Measurements from ENCODE around the gene CDYL.
A peak's percentile ranks its signal among the peaks of the same experiment; 100 is the strongest.

CDYL gene

GRCh38 chr6:4890191-4890590 is 114.0 kb downstream of the CDYL start:
- Histone ChIP-seq H3K4me2 (peak overlapping the region; percentile 91), H4K20me1 (peaks cover 38% of the 10 kb centered on the region), H3K27ac (peak overlapping the region; percentile 78), H3K27me3 (no peaks in the 10 kb centered on the region), H3K4me1 (peaks cover 79% of the 10 kb centered on the region), H3K9ac (peak overlapping the region; percentile 71), H3K4me3 (peak overlapping the region; percentile 59), H3K36me3 (peaks cover 28% of the 10 kb centered on the region), H3K9me3 (peaks cover 9% of the 10 kb centered on the region; the same call in 1 of the 2 replicates)
- TF ChIP-seq Cebpa-rat (IDR thresholded peaks at IDR 0.05), result no peak

GRCh38 chr6:4890627-4891026 is 114.4 kb downstream of the CDYL start:
- peak overlapping the region; percentile 78 for H3K27ac ChIP-seq
- H4K20me1 ChIP-seq, result peaks cover 34% of the 10 kb centered on the region; the same call in 1 of the 2 replicates
- H3K4me1 ChIP-seq, result peaks cover 78% of the 10 kb centered on the region
- peak overlapping the region; percentile 71 for H3K9ac ChIP-seq
- TF ChIP-seq Cebpa-rat (IDR thresholded peaks at IDR 0.05), result no peak
- H3K9me3 ChIP-seq, result peaks cover 9% of the 10 kb centered on the region; the same call in 1 of the 2 replicates
- peaks cover 28% of the 10 kb centered on the region for H3K36me3 ChIP-seq
- no peaks in the 10 kb centered on the region for H3K27me3 ChIP-seq
- H3K4me2 ChIP-seq, result peak overlapping the region; percentile 91
- peak overlapping the region; percentile 59 for H3K4me3 ChIP-seq

- peaks cover 29% of the 10 kb centered on the region; the same call in 1 of the 2 replicates for H4K20me1 ChIP-seq
Observed at GRCh38 chr6:4891141-4891540, 114.9 kb downstream of the CDYL start.

GRCh38 chr6:4892785-4893485 is 116.7 kb downstream of the CDYL start:
- Histone ChIP-seq H3K4me2 (peak overlapping the region; percentile 91), H3K27ac (peak overlapping the region; percentile 78), H3K9me3 (no peaks in the 10 kb centered on the region), H3K9ac (peak overlapping the region; percentile 57; the same call in 1 of the 2 replicates), H4K20me1 (peaks cover 27% of the 10 kb centered on the region; the same call in 1 of the 2 replicates), H3K27me3 (no peaks in the 10 kb centered on the region), H3K4me1 (peaks cover 92% of the 10 kb centered on the region), H3K4me3 (no peak overlapping the region), H3K36me3 (peaks cover 28% of the 10 kb centered on the region)
- TF ChIP-seq Cebpa-rat (IDR thresholded peaks at IDR 0.05), result no peak

More at GRCh38 chr6:4891141-4891540, 114.9 kb downstream of the CDYL start:
- Histone ChIP-seq H3K27ac (peak overlapping the region; percentile 78), H3K36me3 (peaks cover 28% of the 10 kb centered on the region), H3K9ac (peak overlapping the region; percentile 71; the same call in 1 of the 2 replicates), H3K4me3 (peak overlapping the region; percentile 59), H3K9me3 (peaks cover 8% of the 10 kb centered on the region; the same call in 1 of the 2 replicates), H3K4me1 (peaks cover 78% of the 10 kb centered on the region), H3K4me2 (peak overlapping the region; percentile 91), H3K27me3 (no peaks in the 10 kb centered on the region)
- TF ChIP-seq Cebpa-rat (IDR thresholded peaks at IDR 0.05), result no peak

GRCh38 chr6:4894049-4894448 is 117.8 kb downstream of the CDYL start:
- no peak for TF ChIP-seq Cebpa-rat (IDR thresholded peaks at IDR 0.05)
- Histone ChIP-seq H3K4me3 (no peak overlapping the region), H3K27me3 (no peaks in the 10 kb centered on the region), H3K9me3 (peaks cover 1% of the 10 kb centered on the region), H3K27ac (0 out of 2 replicates have a peak overlapping the region, but pooled peaks have one; percentile 78), H4K20me1 (peaks cover 21% of the 10 kb centered on the region; the same call in 1 of the 2 replicates), H3K36me3 (peaks cover 29% of the 10 kb centered on the region), H3K9ac (no peak overlapping the region), H3K4me2 (peak overlapping the region; percentile 91), H3K4me1 (peaks cover 93% of the 10 kb centered on the region)

- Histone ChIP-seq H3K27ac (peak overlapping the region; percentile 69), H3K36me3 (peaks cover 38% of the 10 kb centered on the region), H3K9me3 (peaks cover 10% of the 10 kb centered on the region), H3K4me2 (peak overlapping the region; percentile 75), H3K4me1 (peaks cover 92% of the 10 kb centered on the region), H3K4me3 (peak overlapping the region; percentile 18; the same call in 1 of the 2 replicates), H4K20me1 (peaks cover 12% of the 10 kb centered on the region; the same call in 1 of the 2 replicates), H3K9ac (peak overlapping the region; percentile 38), H3K27me3 (no peaks in the 10 kb centered on the region)
- no peak for TF ChIP-seq Cebpa-rat (IDR thresholded peaks at IDR 0.05)
Observed at GRCh38 chr6:4895971-4896370, 119.8 kb downstream of the CDYL start.

GRCh38 chr6:4896401-4896800 is 120.2 kb downstream of the CDYL start:
- no peak for TF ChIP-seq Cebpa-rat (IDR thresholded peaks at IDR 0.05)
- peaks cover 10% of the 10 kb centered on the region for H3K9me3 ChIP-seq
- H3K9ac ChIP-seq, result peak overlapping the region; percentile 38
- peak overlapping the region; percentile 69 for H3K27ac ChIP-seq
- peaks cover 38% of the 10 kb centered on the region for H3K36me3 ChIP-seq
- H3K4me2 ChIP-seq, result peak overlapping the region; percentile 75
- peaks cover 92% of the 10 kb centered on the region for H3K4me1 ChIP-seq
- H4K20me1 ChIP-seq, result peaks cover 8% of the 10 kb centered on the region; the same call in 1 of the 2 replicates
- H3K4me3 ChIP-seq, result peak overlapping the region; percentile 18; the same call in 1 of the 2 replicates
- no peaks in the 10 kb centered on the region for H3K27me3 ChIP-seq

- peaks cover 92% of the 10 kb centered on the region for H3K4me1 ChIP-seq
- no peaks in the 10 kb centered on the region for H3K27me3 ChIP-seq
- H3K4me2 ChIP-seq, result peak overlapping the region; percentile 75
- peaks cover 10% of the 10 kb centered on the region for H3K9me3 ChIP-seq
- H3K36me3 ChIP-seq, result peaks cover 27% of the 10 kb centered on the region
- 0 out of 2 replicates have a peak overlapping the region, but pooled peaks have one; percentile 26 for H3K4me3 ChIP-seq
- no peak overlapping the region for H3K9ac ChIP-seq
- TF ChIP-seq Cebpa-rat (IDR thresholded peaks at IDR 0.05), result no peak
- H3K27ac ChIP-seq, result peak overlapping the region; percentile 58; the same call in 1 of the 2 replicates
- no peaks in the 10 kb centered on the region; the same call in 1 of the 2 replicates for H4K20me1 ChIP-seq
Observed at GRCh38 chr6:4899249-4900034, 123.2 kb downstream of the CDYL start.

GRCh38 chr6:4901386-4902061 is 125.3 kb downstream of the CDYL start:
- H3K4me1 ChIP-seq, result peaks cover 99% of the 10 kb centered on the region
- no peak for TF ChIP-seq Cebpa-rat (IDR thresholded peaks at IDR 0.05)
- H3K27me3 ChIP-seq, result no peaks in the 10 kb centered on the region
- H3K4me3 ChIP-seq, result 0 out of 2 replicates have a peak overlapping the region, but pooled peaks have one; percentile 3
- peaks cover 10% of the 10 kb centered on the region for H3K9me3 ChIP-seq
- peak overlapping the region; percentile 46; the same call in 1 of the 2 replicates for H3K9ac ChIP-seq
- H3K4me2 ChIP-seq, result peak overlapping the region; percentile 91
- peaks cover 5% of the 10 kb centered on the region; the same call in 1 of the 2 replicates for H4K20me1 ChIP-seq
- H3K36me3 ChIP-seq, result peaks cover 25% of the 10 kb centered on the region
- H3K27ac ChIP-seq, result peak overlapping the region; percentile 73
